HG02571 (cell line): ENCODE results near the gene SPRR3.

ENCODE experiments used
- ATAC-seq: cut with Tn5 transposase; IDR thresholded peaks from one replicate; pipeline ENCODE4 v1.9.1; 2021; ENCODE audit warnings: mild to moderate bottlenecking, moderate library complexity; ENCODE audit not compliant: unreplicated experiment

Gene SPRR3

GRCh38 chr1:153040950-153041631 lies 39.5 kb downstream of the SPRR3 start, which contains the start of gene SPRR2D:
TSS of gene SPRR2D (minus strand) at chr1:153041120. CDS start at chr1:153040346, 774 bp downstream.
- no peak for ATAC-seq

- no peak for ATAC-seq
These were observed 47.7 kb downstream of the SPRR3 start for GRCh38 chr1:153049211-153049610.
